ENCODE results near the gene HAUS7. TPM values are rescaled to one million over a fixed set of nuclear protein-coding genes. Genes with fewer than 3 reads are reported as not detected.

HAUS7 gene
- total and polyA plus RNA-seq, 2 experiments from 2014 or later = 59.8 to 77.9 TPM

- ATAC-seq (no peak), DNase-seq (ENCODE audit: low spot score) (no peak)
- Histone ChIP-seq H3K36me3 (ENCODE audit: insufficient read depth) (no peaks in the 10 kb centered on the region), H2AFZ (no peak overlapping the region), H3K4me1 (ENCODE audit: insufficient read depth) (no peaks in the 10 kb centered on the region), H3F3A (replicated peaks; ENCODE audit: low read depth) (no peaks in the 10 kb centered on the region), H3K79me2 (replicated peaks; ENCODE audit: insufficient read depth) (no peaks in the 10 kb centered on the region), H3K9me2 (ENCODE audit: insufficient read depth) (no peaks in the 10 kb centered on the region), H4K20me1 (replicated peaks; ENCODE audit: insufficient read depth) (no peaks in the 10 kb centered on the region; the same call in 1 of the 2 replicates), H3K27ac (ENCODE audit: low read depth) (no peak overlapping the region), H3K4me2 (no peak overlapping the region), H3K4me3 (no peak overlapping the region), H3K27me3 (ENCODE audit: insufficient read depth) (no peaks in the 10 kb centered on the region)
- Mint-ChIP-seq H3K27me3 (ENCODE audit: insufficient read depth, low read depth, poor library complexity) (peaks cover 14% of the 10 kb centered on the region), H3K27ac (no peak overlapping the region), H3K9me3 (no peaks in the 10 kb centered on the region), H3K4me1 (no peaks in the 10 kb centered on the region), H3K4me3 (no peak overlapping the region), H3K36me3 (ENCODE audit: low read depth) (peaks cover 15% of the 10 kb centered on the region; the same call in 2 of the 3 replicates)
- TF ChIP-seq ZNF331 (CRISPR knock-in tag; IDR thresholded peaks at IDR 0.05; ENCODE audit: low read depth) = no peak
Measured at GRCh38 chrX:153457827-153458466, 12.4 kb downstream of the HAUS7 start.

DNA sequence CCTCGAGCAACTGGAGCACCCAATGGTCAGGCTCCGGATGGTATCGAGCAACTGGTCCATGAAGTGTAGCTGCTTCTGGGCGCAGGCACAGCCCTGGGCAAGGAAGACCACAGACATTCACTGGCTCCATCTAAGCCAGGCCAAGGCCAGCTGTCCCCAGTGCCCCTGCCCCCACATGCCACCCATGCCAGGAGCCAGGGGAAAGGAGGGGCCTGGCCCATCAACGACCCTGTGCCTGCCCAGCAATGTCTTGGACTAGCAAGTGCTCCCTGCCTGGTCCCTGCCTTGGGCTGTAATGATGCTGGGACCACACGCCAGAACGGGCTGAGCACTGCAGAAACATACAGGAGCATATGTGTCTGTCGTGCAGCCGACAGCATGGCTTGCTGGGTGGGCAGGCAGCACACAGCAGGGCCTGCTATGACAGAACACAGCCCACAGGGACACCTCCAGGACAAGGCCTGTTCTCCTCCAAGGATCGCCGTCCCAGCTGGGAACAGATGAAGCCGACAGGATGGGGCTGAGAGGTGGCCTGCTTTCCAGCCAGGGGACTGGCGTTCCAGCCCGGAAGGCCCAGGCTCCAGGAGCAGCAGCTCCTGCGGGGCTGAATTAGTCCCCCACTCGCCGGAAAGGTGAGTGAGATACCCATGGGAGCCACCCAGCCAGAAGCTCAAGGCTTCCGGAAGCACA lies 13.1 kb downstream of the HAUS7 start:
- Histone ChIP-seq H3K27ac (ENCODE audit: low read depth) (no peak overlapping the region), H2AFZ (no peak overlapping the region), H3K4me3 (no peak overlapping the region), H3K27me3 (ENCODE audit: insufficient read depth) (no peaks in the 10 kb centered on the region), H3K36me3 (ENCODE audit: insufficient read depth) (no peaks in the 10 kb centered on the region), H3K4me1 (ENCODE audit: insufficient read depth) (no peaks in the 10 kb centered on the region), H3K4me2 (no peak overlapping the region), H3F3A (replicated peaks; ENCODE audit: low read depth) (no peaks in the 10 kb centered on the region), H4K20me1 (replicated peaks; ENCODE audit: insufficient read depth) (no peaks in the 10 kb centered on the region; the same call in 1 of the 2 replicates), H3K9me2 (ENCODE audit: insufficient read depth) (no peaks in the 10 kb centered on the region), H3K79me2 (replicated peaks; ENCODE audit: insufficient read depth) (no peaks in the 10 kb centered on the region)
- TF ChIP-seq ZNF331 (CRISPR knock-in tag; IDR thresholded peaks at IDR 0.05; ENCODE audit: low read depth) = no peak
- TF ChIP-seq, protein P1, sequence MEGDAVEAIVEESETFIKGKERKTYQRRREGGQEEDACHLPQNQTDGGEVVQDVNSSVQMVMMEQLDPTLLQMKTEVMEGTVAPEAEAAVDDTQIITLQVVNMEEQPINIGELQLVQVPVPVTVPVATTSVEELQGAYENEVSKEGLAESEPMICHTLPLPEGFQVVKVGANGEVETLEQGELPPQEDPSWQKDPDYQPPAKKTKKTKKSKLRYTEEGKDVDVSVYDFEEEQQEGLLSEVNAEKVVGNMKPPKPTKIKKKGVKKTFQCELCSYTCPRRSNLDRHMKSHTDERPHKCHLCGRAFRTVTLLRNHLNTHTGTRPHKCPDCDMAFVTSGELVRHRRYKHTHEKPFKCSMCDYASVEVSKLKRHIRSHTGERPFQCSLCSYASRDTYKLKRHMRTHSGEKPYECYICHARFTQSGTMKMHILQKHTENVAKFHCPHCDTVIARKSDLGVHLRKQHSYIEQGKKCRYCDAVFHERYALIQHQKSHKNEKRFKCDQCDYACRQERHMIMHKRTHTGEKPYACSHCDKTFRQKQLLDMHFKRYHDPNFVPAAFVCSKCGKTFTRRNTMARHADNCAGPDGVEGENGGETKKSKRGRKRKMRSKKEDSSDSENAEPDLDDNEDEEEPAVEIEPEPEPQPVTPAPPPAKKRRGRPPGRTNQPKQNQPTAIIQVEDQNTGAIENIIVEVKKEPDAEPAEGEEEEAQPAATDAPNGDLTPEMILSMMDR (conservative IDR thresholded peaks at IDR 0.05; ENCODE audit: low read depth in 2 of 2) = no peak
- TF ChIP-seq NANOG (IDR thresholded peaks at IDR 0.05; ENCODE audit: borderline replicate concordance) = no peak
- TF ChIP-seq STAT1 (IDR thresholded peaks at IDR 0.05; ENCODE audit: unreplicated experiment) = no peak
- TF ChIP-seq ETS1 (IDR thresholded peaks at IDR 0.05) = no peak
- TF ChIP-seq, protein P2, sequence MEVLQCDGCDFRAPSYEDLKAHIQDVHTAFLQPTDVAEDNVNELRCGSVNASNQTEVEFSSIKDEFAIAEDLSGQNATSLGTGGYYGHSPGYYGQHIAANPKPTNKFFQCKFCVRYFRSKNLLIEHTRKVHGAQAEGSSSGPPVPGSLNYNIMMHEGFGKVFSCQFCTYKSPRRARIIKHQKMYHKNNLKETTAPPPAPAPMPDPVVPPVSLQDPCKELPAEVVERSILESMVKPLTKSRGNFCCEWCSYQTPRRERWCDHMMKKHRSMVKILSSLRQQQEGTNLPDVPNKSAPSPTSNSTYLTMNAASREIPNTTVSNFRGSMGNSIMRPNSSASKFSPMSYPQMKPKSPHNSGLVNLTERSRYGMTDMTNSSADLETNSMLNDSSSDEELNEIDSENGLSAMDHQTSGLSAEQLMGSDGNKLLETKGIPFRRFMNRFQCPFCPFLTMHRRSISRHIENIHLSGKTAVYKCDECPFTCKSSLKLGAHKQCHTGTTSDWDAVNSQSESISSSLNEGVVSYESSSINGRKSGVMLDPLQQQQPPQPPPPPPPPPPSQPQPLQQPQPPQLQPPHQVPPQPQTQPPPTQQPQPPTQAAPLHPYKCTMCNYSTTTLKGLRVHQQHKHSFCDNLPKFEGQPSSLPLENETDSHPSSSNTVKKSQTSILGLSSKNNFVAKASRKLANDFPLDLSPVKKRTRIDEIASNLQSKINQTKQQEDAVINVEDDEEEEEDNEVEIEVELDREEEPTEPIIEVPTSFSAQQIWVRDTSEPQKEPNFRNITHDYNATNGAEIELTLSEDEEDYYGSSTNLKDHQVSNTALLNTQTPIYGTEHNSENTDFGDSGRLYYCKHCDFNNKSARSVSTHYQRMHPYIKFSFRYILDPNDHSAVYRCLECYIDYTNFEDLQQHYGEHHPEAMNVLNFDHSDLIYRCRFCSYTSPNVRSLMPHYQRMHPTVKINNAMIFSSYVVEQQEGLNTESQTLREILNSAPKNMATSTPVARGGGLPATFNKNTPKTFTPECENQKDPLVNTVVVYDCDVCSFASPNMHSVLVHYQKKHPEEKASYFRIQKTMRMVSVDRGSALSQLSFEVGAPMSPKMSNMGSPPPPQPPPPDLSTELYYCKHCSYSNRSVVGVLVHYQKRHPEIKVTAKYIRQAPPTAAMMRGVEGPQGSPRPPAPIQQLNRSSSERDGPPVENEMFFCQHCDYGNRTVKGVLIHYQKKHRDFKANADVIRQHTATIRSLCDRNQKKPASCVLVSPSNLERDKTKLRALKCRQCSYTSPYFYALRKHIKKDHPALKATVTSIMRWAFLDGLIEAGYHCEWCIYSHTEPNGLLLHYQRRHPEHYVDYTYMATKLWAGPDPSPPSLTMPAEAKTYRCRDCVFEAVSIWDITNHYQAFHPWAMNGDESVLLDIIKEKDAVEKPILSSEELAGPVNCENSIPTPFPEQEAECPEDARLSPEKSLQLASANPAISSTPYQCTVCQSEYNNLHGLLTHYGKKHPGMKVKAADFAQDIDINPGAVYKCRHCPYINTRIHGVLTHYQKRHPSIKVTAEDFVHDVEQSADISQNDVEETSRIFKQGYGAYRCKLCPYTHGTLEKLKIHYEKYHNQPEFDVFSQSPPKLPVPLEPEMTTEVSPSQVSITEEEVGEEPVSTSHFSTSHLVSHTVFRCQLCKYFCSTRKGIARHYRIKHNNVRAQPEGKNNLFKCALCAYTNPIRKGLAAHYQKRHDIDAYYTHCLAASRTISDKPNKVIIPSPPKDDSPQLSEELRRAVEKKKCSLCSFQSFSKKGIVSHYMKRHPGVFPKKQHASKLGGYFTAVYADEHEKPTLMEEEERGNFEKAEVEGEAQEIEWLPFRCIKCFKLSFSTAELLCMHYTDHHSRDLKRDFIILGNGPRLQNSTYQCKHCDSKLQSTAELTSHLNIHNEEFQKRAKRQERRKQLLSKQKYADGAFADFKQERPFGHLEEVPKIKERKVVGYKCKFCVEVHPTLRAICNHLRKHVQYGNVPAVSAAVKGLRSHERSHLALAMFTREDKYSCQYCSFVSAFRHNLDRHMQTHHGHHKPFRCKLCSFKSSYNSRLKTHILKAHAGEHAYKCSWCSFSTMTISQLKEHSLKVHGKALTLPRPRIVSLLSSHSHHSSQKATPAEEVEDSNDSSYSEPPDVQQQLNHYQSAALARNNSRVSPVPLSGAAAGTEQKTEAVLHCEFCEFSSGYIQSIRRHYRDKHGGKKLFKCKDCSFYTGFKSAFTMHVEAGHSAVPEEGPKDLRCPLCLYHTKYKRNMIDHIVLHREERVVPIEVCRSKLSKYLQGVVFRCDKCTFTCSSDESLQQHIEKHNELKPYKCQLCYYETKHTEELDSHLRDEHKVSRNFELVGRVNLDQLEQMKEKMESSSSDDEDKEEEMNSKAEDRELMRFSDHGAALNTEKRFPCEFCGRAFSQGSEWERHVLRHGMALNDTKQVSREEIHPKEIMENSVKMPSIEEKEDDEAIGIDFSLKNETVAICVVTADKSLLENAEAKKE (CRISPR knock-in tag; IDR thresholded peaks at IDR 0.05) = no peak
- TF ChIP-seq ZNF114 (CRISPR knock-in tag; IDR thresholded peaks at IDR 0.05) = no peak
- no peak for TF ChIP-seq EZH2phosphoT487 (IDR thresholded peaks at IDR 0.05; ENCODE audit: unreplicated experiment)
- TF ChIP-seq EZH2 (IDR thresholded peaks at IDR 0.05; ENCODE audit: low read depth, unreplicated experiment) = no peak
- Mint-ChIP-seq H3K4me1 (no peaks in the 10 kb centered on the region), H3K9me3 (no peaks in the 10 kb centered on the region), H3K4me3 (no peak overlapping the region), H3K27ac (no peak overlapping the region), H3K36me3 (ENCODE audit: low read depth) (peaks cover 15% of the 10 kb centered on the region; the same call in 2 of the 3 replicates), H3K27me3 (ENCODE audit: insufficient read depth, low read depth, poor library complexity) (peaks cover 14% of the 10 kb centered on the region)
- ATAC-seq = no peak
- no peak for DNase-seq (ENCODE audit: low spot score)

Data from GM23338 (cell line).